ENCODE measurements around the gene FBRS. TPM values are rescaled to one million over a fixed set of nuclear protein-coding genes. Genes with fewer than 3 reads are reported as not detected.
A peak's percentile ranks its signal among the peaks of the same experiment; 100 is the strongest.

Gene FBRS
- total RNA-seq, 1 experiment from 2014 or later, result 16.8 TPM

DNA sequence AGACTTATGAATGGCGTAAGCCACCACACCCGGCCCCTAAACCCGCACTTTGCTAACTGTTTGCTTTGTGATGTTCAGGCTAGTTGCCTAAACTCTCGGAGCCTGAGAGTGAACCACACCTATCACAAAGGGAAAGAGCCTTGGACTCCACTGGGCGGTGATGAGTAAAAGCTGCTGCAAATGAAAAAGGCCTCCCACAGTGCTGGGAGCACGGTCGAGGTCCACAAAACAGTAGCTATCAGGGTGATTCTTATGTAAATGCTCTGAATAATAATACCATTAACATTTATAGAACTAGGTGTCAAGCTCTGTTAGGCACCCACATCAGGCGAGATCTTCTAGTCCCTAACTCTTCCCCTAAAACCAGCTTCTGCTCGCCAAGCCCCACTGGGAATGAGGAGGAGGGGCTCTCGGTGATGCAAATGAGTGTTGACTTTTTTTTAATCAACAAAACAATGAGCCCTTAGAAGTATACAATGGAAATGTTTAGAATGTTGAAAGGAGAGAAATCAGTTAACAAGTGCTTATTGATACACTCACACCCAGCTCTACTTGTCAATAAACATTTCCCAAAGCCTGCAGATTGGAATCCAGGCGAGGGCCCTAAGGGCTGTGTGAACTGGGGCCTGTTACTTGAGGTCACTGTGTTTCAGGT lies 19.8 kb downstream of the FBRS start:
- H3K79me2 ChIP-seq (ENCODE audit: insufficient read depth, low read length), result no peaks in the 10 kb centered on the region
- H4K8ac ChIP-seq (replicated peaks; ENCODE audit: insufficient read length, low read depth, low read length), result no peak overlapping the region
- H2BK15ac ChIP-seq (ENCODE audit: low read depth, low read length), result no peak overlapping the region
- H3K4me1 Mint-ChIP-seq, result peaks cover 7 to 9% of the 10 kb centered on the region in 2 experiments
- TF ChIP-seq, protein P1, sequence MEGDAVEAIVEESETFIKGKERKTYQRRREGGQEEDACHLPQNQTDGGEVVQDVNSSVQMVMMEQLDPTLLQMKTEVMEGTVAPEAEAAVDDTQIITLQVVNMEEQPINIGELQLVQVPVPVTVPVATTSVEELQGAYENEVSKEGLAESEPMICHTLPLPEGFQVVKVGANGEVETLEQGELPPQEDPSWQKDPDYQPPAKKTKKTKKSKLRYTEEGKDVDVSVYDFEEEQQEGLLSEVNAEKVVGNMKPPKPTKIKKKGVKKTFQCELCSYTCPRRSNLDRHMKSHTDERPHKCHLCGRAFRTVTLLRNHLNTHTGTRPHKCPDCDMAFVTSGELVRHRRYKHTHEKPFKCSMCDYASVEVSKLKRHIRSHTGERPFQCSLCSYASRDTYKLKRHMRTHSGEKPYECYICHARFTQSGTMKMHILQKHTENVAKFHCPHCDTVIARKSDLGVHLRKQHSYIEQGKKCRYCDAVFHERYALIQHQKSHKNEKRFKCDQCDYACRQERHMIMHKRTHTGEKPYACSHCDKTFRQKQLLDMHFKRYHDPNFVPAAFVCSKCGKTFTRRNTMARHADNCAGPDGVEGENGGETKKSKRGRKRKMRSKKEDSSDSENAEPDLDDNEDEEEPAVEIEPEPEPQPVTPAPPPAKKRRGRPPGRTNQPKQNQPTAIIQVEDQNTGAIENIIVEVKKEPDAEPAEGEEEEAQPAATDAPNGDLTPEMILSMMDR (conservative IDR thresholded peaks at IDR 0.05), result no peak
- H4K91ac ChIP-seq (ENCODE audit: insufficient read length, low read depth, low read length), result no peak overlapping the region
- H2AK5ac ChIP-seq (ENCODE audit: insufficient read length, low read length), result no peak overlapping the region
- H3K27ac Mint-ChIP-seq, result 0 out of 7 replicates have a peak overlapping the region, but pooled peaks of 1 of the 3 experiments have one; percentile 35
- H3K23me2 ChIP-seq (ENCODE audit: insufficient read length, low read depth, low read length, poor library complexity, severe bottlenecking), result no peaks in the 10 kb centered on the region
- no peak overlapping the region for H3T11ph ChIP-seq (ENCODE audit: low read length)
- no peak overlapping the region for H4K5ac ChIP-seq (ENCODE audit: insufficient read length, low read depth, low read length)
- H3K4me2 ChIP-seq (ENCODE audit: insufficient read depth, insufficient read length, low read length), result no peak overlapping the region
- no peak overlapping the region for H3K4ac ChIP-seq (ENCODE audit: low read depth, low read length)
- peak; percentile 88 for DNase-seq
- peaks cover 97% of the 10 kb centered on the region for H3K27me3 Mint-ChIP-seq (ENCODE audit: low read depth)
- no peaks in the 10 kb centered on the region for H3K36me3 Mint-ChIP-seq (ENCODE audit: insufficient read depth in 1 of 3, low read depth in 3 of 3)
- no peaks in the 10 kb centered on the region for H3K4me1 ChIP-seq (ENCODE audit: insufficient read depth, low read length)
- no peak overlapping the region for H2AFZ ChIP-seq (ENCODE audit: low read length)
- H4K20me1 ChIP-seq (ENCODE audit: control insufficient read depth, insufficient read depth, insufficient read length), result peaks cover 2% of the 10 kb centered on the region
- no peak overlapping the region for H2BK120ac ChIP-seq (ENCODE audit: low read depth, low read length, poor library complexity, severe bottlenecking)
- peak overlapping the region in 1 of 2 experiments; percentile 45; a peak in 2 of 5 replicates for H3K4me3 Mint-ChIP-seq
- peaks cover 5 to 29% of the 10 kb centered on the region in 2 experiments; a peak in 3 of 5 replicates for H3K9me3 Mint-ChIP-seq
- no peak overlapping the region for H3K56ac ChIP-seq (ENCODE audit: insufficient read length, low read depth, low read length)
- no peak overlapping the region for H3K14ac ChIP-seq (ENCODE audit: insufficient read depth, low read length)
- no peak overlapping the region for H3K18ac ChIP-seq (ENCODE audit: insufficient read length, low read depth, low read length)
- H3K27ac ChIP-seq (ENCODE audit: insufficient read length, low read depth, low read length), result no peak overlapping the region
- H3K9me3 ChIP-seq (ENCODE audit: control insufficient read depth, low read depth, low read length), result no peaks in the 10 kb centered on the region
- H3K27me3 ChIP-seq (ENCODE audit: insufficient read depth, low read length), result peaks cover 73% of the 10 kb centered on the region
- no CpG with 5 or more reads among the region's 11 CpGs for WGBS (ENCODE audit: extremely low coverage, insufficient read length, low lambda C conversion rate)
- H3K23ac ChIP-seq (ENCODE audit: insufficient read length, low read depth, low read length), result no peak overlapping the region
- H2BK5ac ChIP-seq (ENCODE audit: insufficient read length, low read length), result no peak overlapping the region
- H3K9ac ChIP-seq (ENCODE audit: extremely low read depth, insufficient read length, low read length), result no peak overlapping the region
- no peaks in the 10 kb centered on the region for H3K79me1 ChIP-seq (ENCODE audit: insufficient read depth, low read depth, low read length, poor library complexity, severe bottlenecking)
- H2BK12ac ChIP-seq (ENCODE audit: insufficient read length, low read depth, low read length), result no peak overlapping the region
- H2BK20ac ChIP-seq (ENCODE audit: low read depth, low read length, poor library complexity, severe bottlenecking), result no peak overlapping the region

Measured in H9 (cell line).